GM04503 (cell line): ENCODE data around the gene MERTK.
A peak's percentile ranks its signal among the peaks of the same experiment; 100 is the strongest.
"Not testable (repeated sequence)": the region's sequence is repeated elsewhere in the genome, so short reads cannot be mapped to it uniquely, and the experiment has no call there.

ENCODE experiments used
- DNase-seq: peaks from one replicate; pipeline ENCODE4 v3.0.0-alpha.2; 2012; ENCODE audit warnings: low read depth

Gene MERTK

GRCh38 chr2:111945444-111946293 lies 47.3 kb downstream of the MERTK start:
- DNase-seq, result no peak

GRCh38 chr2:111946294-111947114 lies 48.1 kb downstream of the MERTK start:
- peak; percentile 58 for DNase-seq

- no peak for DNase-seq
These were observed 48.8 kb downstream of the MERTK start for GRCh38 chr2:111947219-111947618.

- no peak for DNase-seq
These were observed 50.4 kb downstream of the MERTK start for GRCh38 chr2:111948832-111949231.

- no peak for DNase-seq
These were observed 51.8 kb downstream of the MERTK start for GRCh38 chr2:111950236-111950635.

GRCh38 chr2:111951486-111951885 lies 53.1 kb downstream of the MERTK start:
- no peak for DNase-seq

- no peak for DNase-seq
These were observed 54.6 kb downstream of the MERTK start for GRCh38 chr2:111952871-111953452.

GRCh38 chr2:111954602-111955332 lies 56.4 kb downstream of the MERTK start:
- no peak for DNase-seq

- DNase-seq, result no peak
These were observed 59.5 kb downstream of the MERTK start for GRCh38 chr2:111957872-111958354.

GRCh38 chr2:111958901-111959300 lies 60.5 kb downstream of the MERTK start:
- DNase-seq, result no peak

- no peak for DNase-seq
These were observed 63.3 kb downstream of the MERTK start for GRCh38 chr2:111961663-111962062.

GRCh38 chr2:111963086-111963485 lies 64.7 kb downstream of the MERTK start:
- not testable (repeated sequence) for DNase-seq

GRCh38 chr2:111963508-111963907 lies 65.1 kb downstream of the MERTK start:
- DNase-seq, result not testable (repeated sequence)

- no peak for DNase-seq
These were observed 66.7 kb downstream of the MERTK start for GRCh38 chr2:111965062-111965461.

- DNase-seq, result no peak
These were observed 67.8 kb downstream of the MERTK start for GRCh38 chr2:111966241-111966640.

GRCh38 chr2:111967018-111967417 lies 68.6 kb downstream of the MERTK start:
- no peak for DNase-seq

- no peak for DNase-seq
These were observed 72.0 kb downstream of the MERTK start for GRCh38 chr2:111970453-111970852.

GRCh38 chr2:111972955-111973565 lies 74.7 kb downstream of the MERTK start:
- no peak for DNase-seq

- no peak for DNase-seq
These were observed 75.3 kb downstream of the MERTK start for GRCh38 chr2:111973701-111974100.

- DNase-seq, result peak; percentile 6
These were observed 76.7 kb downstream of the MERTK start for GRCh38 chr2:111975053-111975552.

- no peak for DNase-seq
These were observed 77.4 kb downstream of the MERTK start for GRCh38 chr2:111975819-111976218.
